Endothelial cell (in vitro differentiated cells): ENCODE data around the gene COTL1. TPM values are rescaled to one million over a fixed set of nuclear protein-coding genes. Genes with fewer than 3 reads are reported as not detected.

Experiments
- DNase-seq: peaks from one replicate; pipeline ENCODE4 v3.0.0; 2021; ENCODE audit warnings: low spot score
- H3K27ac Mint-ChIP-seq: one replicate; pipeline ENCODE4 v1.8.0; 2021; ENCODE audit warnings: mixed read lengths, inconsistent platforms; ENCODE audit not compliant: unreplicated experiment
- H3K27me3 Mint-ChIP-seq: one replicate; pipeline ENCODE4 v1.8.0; 2021; ENCODE audit warnings: mild to moderate bottlenecking, moderate library complexity, mixed read lengths, inconsistent platforms; ENCODE audit not compliant: unreplicated experiment
- H3K36me3 Mint-ChIP-seq: one replicate; pipeline ENCODE4 v1.8.0; 2021; ENCODE audit warnings: mild to moderate bottlenecking, low read depth, mixed read lengths, inconsistent platforms; ENCODE audit not compliant: unreplicated experiment
- H3K4me1 Mint-ChIP-seq: one replicate; pipeline ENCODE4 v1.8.0; 2021; ENCODE audit warnings: mild to moderate bottlenecking, mixed read lengths, inconsistent platforms; ENCODE audit not compliant: unreplicated experiment
- H3K4me3 Mint-ChIP-seq: one replicate; pipeline ENCODE4 v1.8.0; 2021; ENCODE audit warnings: mild to moderate bottlenecking, mixed read lengths, inconsistent platforms; ENCODE audit not compliant: unreplicated experiment
- H3K9me3 Mint-ChIP-seq: one replicate; pipeline ENCODE4 v1.8.0; 2021; ENCODE audit warnings: mixed read lengths, inconsistent platforms; ENCODE audit not compliant: unreplicated experiment
- CTCF ChIP-seq: fragments of 200-600 bp; sonication (generic); IDR thresholded peaks from one replicate; pipeline ENCODE4 v1.5.0; 2021; ENCODE audit warnings: antibody characterized with exemption; ENCODE audit not compliant: unreplicated experiment
- total RNA-seq: library from RNA; stranded (reverse); fragmentation: NEBNext Ultra II Directional; extraction: Animal tissue kit (Norgen Biotek cat#: 25700); gene quantifications from one replicate; pipeline ENCODE4 v1.2.1, GENCODE V29; 2021; ENCODE audit not compliant: unreplicated experiment

COTL1 gene
- total RNA-seq, 1 donor from 2014 or later: 87.3 TPM

- no peak for TF ChIP-seq CTCF
These were observed 11.6 kb downstream of the COTL1 start for GRCh38 chr16:84606081-84606875.

GRCh38 chr16:84605339-84605848, 12.5 kb downstream of the COTL1 start:
- H3K36me3 Mint-ChIP-seq: peaks cover 14% of the 10 kb centered on the region
- no peak for TF ChIP-seq CTCF
- DNase-seq: no peak
- no peak overlapping the region for H3K4me3 Mint-ChIP-seq
- H3K27ac Mint-ChIP-seq: no peak overlapping the region
- no peaks in the 10 kb centered on the region for H3K9me3 Mint-ChIP-seq
- H3K4me1 Mint-ChIP-seq: peaks cover 31% of the 10 kb centered on the region
- H3K27me3 Mint-ChIP-seq: peaks cover 5% of the 10 kb centered on the region

More at GRCh38 chr16:84606081-84606875, 11.6 kb downstream of the COTL1 start:
- Mint-ChIP-seq H3K4me3 (no peak overlapping the region), H3K27ac (no peak overlapping the region), H3K36me3 (peaks cover 17% of the 10 kb centered on the region), H3K4me1 (peaks cover 22% of the 10 kb centered on the region), H3K9me3 (no peaks in the 10 kb centered on the region), H3K27me3 (peaks cover 5% of the 10 kb centered on the region)
- DNase-seq: no peak

GRCh38 chr16:84604477-84605013, 13.3 kb downstream of the COTL1 start:
- H3K27ac Mint-ChIP-seq: no peak overlapping the region
- DNase-seq: no peak
- peaks cover 38% of the 10 kb centered on the region for H3K4me1 Mint-ChIP-seq
- H3K27me3 Mint-ChIP-seq: peaks cover 9% of the 10 kb centered on the region
- peaks cover 14% of the 10 kb centered on the region for H3K36me3 Mint-ChIP-seq
- no peak for TF ChIP-seq CTCF
- H3K4me3 Mint-ChIP-seq: no peak overlapping the region
- H3K9me3 Mint-ChIP-seq: no peaks in the 10 kb centered on the region

- Mint-ChIP-seq H3K9me3 (no peaks in the 10 kb centered on the region), H3K36me3 (peaks cover 14% of the 10 kb centered on the region), H3K27ac (no peak overlapping the region), H3K4me1 (peaks cover 43% of the 10 kb centered on the region), H3K27me3 (peaks cover 10% of the 10 kb centered on the region), H3K4me3 (no peak overlapping the region)
- DNase-seq: no peak
- no peak for TF ChIP-seq CTCF
These were observed 13.9 kb downstream of the COTL1 start for GRCh38 chr16:84603940-84604339.
